ENCODE measurements around the gene TFDP1. TPM values are rescaled to one million over a fixed set of nuclear protein-coding genes. Genes with fewer than 3 reads are reported as not detected.
"Not testable (repeated sequence)": the region's sequence is repeated elsewhere in the genome, so short reads cannot be mapped to it uniquely, and the experiment has no call there.

The TFDP1 gene
- polyA plus RNA-seq, 2 donors = 24.2 to 50.3 TPM

- peaks cover 3 to 31% of the 10 kb centered on the region in 2 donors for H3K36me3 ChIP-seq (ENCODE audit: control insufficient read depth in 2 of 2, insufficient read depth in 2 of 2, low read length in 1 of 2)
- 96 to 98% methylated on average over 5 of the region's 5 CpGs for WGBS, 2 donors
- no peak overlapping the region for H3K4me3 ChIP-seq (ENCODE audit: low read depth in 1 of 2, low read length in 2 of 2)
- H3K9me3 ChIP-seq (ENCODE audit: control insufficient read depth in 2 of 2, insufficient read depth in 1 of 2, low read depth in 1 of 2, low read length in 1 of 2) = no peaks in the 10 kb centered on the region
- no peaks in the 10 kb centered on the region for H3K27me3 ChIP-seq (ENCODE audit: control insufficient read depth in 1 of 2, insufficient read depth in 2 of 2, low read length in 2 of 2)
- H3K27ac ChIP-seq (ENCODE audit: low read depth in 2 of 2, low read length in 1 of 2) = no peak overlapping the region
- peaks cover 0 to 3% of the 10 kb centered on the region in 2 donors for H3K4me1 ChIP-seq (ENCODE audit: control insufficient read depth in 2 of 2, insufficient read depth in 2 of 2, low read length in 1 of 2)
Observed at GRCh38 chr13:113592571-113592970, 8.0 kb downstream of the TFDP1 start.

GRCh38 chr13:113594066-113594821 lies 9.7 kb downstream of the TFDP1 start:
- WGBS, 2 donors = 88 to 90% methylated on average over 18 to 21 of the region's 21 CpGs
- H3K9me3 ChIP-seq (ENCODE audit: control insufficient read depth in 2 of 2, insufficient read depth in 1 of 2, low read depth in 1 of 2, low read length in 1 of 2); H3K27me3 ChIP-seq (ENCODE audit: control insufficient read depth in 1 of 2, insufficient read depth in 2 of 2, low read length in 2 of 2); H3K27ac ChIP-seq (ENCODE audit: low read depth in 2 of 2, low read length in 1 of 2); H3K4me1 ChIP-seq (ENCODE audit: control insufficient read depth in 2 of 2, insufficient read depth in 2 of 2, low read length in 1 of 2); H3K4me3 ChIP-seq (ENCODE audit: low read depth in 1 of 2, low read length in 2 of 2): not testable (repeated sequence)
- H3K36me3 ChIP-seq (ENCODE audit: control insufficient read depth in 2 of 2, insufficient read depth in 2 of 2, low read length in 1 of 2) = peaks cover 9 to 31% of the 10 kb centered on the region in 2 donors

- peaks cover 0 to 3% of the 10 kb centered on the region in 2 donors for H3K4me1 ChIP-seq (ENCODE audit: control insufficient read depth in 2 of 2, insufficient read depth in 2 of 2, low read length in 1 of 2)
- WGBS, 2 donors = 92 to 94% methylated on average over 8 of the region's 8 CpGs
- no peak overlapping the region for H3K27ac ChIP-seq (ENCODE audit: low read depth in 2 of 2, low read length in 1 of 2)
- H3K4me3 ChIP-seq (ENCODE audit: low read depth in 1 of 2, low read length in 2 of 2) = no peak overlapping the region
- H3K27me3 ChIP-seq (ENCODE audit: control insufficient read depth in 1 of 2, insufficient read depth in 2 of 2, low read length in 2 of 2) = no peaks in the 10 kb centered on the region
- H3K9me3 ChIP-seq (ENCODE audit: control insufficient read depth in 2 of 2, insufficient read depth in 1 of 2, low read depth in 1 of 2, low read length in 1 of 2) = no peaks in the 10 kb centered on the region
- peaks cover 9 to 27% of the 10 kb centered on the region in 2 donors for H3K36me3 ChIP-seq (ENCODE audit: control insufficient read depth in 2 of 2, insufficient read depth in 2 of 2, low read length in 1 of 2)
Observed at GRCh38 chr13:113595131-113595530, 10.6 kb downstream of the TFDP1 start.

GRCh38 chr13:113596321-113597200 lies 12.0 kb downstream of the TFDP1 start:
- Histone ChIP-seq H3K4me3 (ENCODE audit: low read depth in 1 of 2, low read length in 2 of 2) (no peak overlapping the region), H3K27me3 (ENCODE audit: control insufficient read depth in 1 of 2, insufficient read depth in 2 of 2, low read length in 2 of 2) (no peaks in the 10 kb centered on the region), H3K36me3 (ENCODE audit: control insufficient read depth in 2 of 2, insufficient read depth in 2 of 2, low read length in 1 of 2) (peaks cover 9 to 34% of the 10 kb centered on the region in 2 donors), H3K27ac (ENCODE audit: low read depth in 2 of 2, low read length in 1 of 2) (no peak overlapping the region), H3K4me1 (ENCODE audit: control insufficient read depth in 2 of 2, insufficient read depth in 2 of 2, low read length in 1 of 2) (peaks cover 0 to 3% of the 10 kb centered on the region in 2 donors), H3K9me3 (ENCODE audit: control insufficient read depth in 2 of 2, insufficient read depth in 1 of 2, low read depth in 1 of 2, low read length in 1 of 2) (no peaks in the 10 kb centered on the region)
- WGBS, 2 donors = 93 to 94% methylated on average over 27 of the region's 27 CpGs

DNA sequence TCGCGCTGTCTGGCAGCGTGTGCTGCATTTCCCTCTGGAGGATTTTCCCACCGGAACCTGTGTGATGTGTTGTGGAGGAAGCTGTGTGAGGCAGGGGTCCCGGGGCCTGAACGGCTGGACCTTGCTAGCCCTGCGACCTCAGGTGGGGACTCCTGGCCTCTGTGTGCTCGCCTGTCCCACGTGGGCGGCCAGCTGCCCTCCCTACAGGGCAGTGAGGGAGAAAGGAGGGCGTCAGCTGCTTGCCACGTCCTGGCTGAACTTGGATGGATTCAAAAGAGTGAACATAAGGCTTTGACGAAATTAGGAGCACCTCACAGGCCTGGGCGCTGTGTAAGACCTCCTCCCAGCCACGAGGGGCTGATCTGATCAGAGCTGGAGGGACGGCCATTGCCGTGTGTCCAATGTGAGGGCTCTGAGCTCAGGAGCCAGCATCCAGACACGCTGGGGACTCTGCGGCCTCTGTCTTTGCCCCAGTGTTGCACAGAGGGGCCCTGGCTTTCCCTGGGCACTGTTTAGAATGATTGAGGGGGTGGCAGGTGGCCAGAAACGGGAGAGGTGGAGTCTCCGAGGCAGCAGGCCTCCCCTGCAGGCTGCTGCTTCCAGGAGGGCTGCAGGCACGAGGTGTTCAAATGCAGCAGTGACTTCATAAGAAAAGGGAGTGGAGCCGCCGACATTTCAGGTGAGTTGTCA lies 13.0 kb downstream of the TFDP1 start:
- Histone ChIP-seq H3K36me3 (ENCODE audit: control insufficient read depth in 2 of 2, insufficient read depth in 2 of 2, low read length in 1 of 2) (peaks cover 9 to 32% of the 10 kb centered on the region in 2 donors), H3K9me3 (ENCODE audit: control insufficient read depth in 2 of 2, insufficient read depth in 1 of 2, low read depth in 1 of 2, low read length in 1 of 2) (no peaks in the 10 kb centered on the region), H3K4me3 (ENCODE audit: low read depth in 1 of 2, low read length in 2 of 2) (no peak overlapping the region), H3K4me1 (ENCODE audit: control insufficient read depth in 2 of 2, insufficient read depth in 2 of 2, low read length in 1 of 2) (peaks cover 0 to 3% of the 10 kb centered on the region in 2 donors), H3K27me3 (ENCODE audit: control insufficient read depth in 1 of 2, insufficient read depth in 2 of 2, low read length in 2 of 2) (no peaks in the 10 kb centered on the region), H3K27ac (ENCODE audit: low read depth in 2 of 2, low read length in 1 of 2) (no peak overlapping the region)
- 89 to 92% methylated on average over 24 of the region's 24 CpGs for WGBS, 2 donors

DNA sequence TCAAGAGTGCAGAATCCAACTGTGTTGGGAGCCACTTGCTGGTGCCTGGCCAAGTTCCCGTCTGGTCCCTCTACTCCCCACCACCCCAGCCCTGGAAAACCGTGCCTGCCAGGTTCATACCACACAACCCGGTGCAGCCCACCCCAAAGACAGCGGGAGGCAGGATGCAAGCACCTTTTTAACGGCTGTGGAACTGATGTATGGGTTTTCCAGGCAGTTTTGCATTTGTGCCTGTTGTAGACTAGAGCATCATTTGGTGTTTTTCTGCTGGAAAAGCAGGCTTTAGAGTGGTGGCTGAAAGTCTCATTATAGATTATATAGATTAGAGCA lies 13.5 kb downstream of the TFDP1 start:
- Histone ChIP-seq H3K9me3 (ENCODE audit: control insufficient read depth in 2 of 2, insufficient read depth in 1 of 2, low read depth in 1 of 2, low read length in 1 of 2) (no peaks in the 10 kb centered on the region), H3K27ac (ENCODE audit: low read depth in 2 of 2, low read length in 1 of 2) (no peak overlapping the region), H3K36me3 (ENCODE audit: control insufficient read depth in 2 of 2, insufficient read depth in 2 of 2, low read length in 1 of 2) (peaks cover 9 to 27% of the 10 kb centered on the region in 2 donors), H3K4me3 (ENCODE audit: low read depth in 1 of 2, low read length in 2 of 2) (no peak overlapping the region), H3K27me3 (ENCODE audit: control insufficient read depth in 1 of 2, insufficient read depth in 2 of 2, low read length in 2 of 2) (no peaks in the 10 kb centered on the region), H3K4me1 (ENCODE audit: control insufficient read depth in 2 of 2, insufficient read depth in 2 of 2, low read length in 1 of 2) (peaks cover 0 to 3% of the 10 kb centered on the region in 2 donors)
- 77 to 95% methylated on average over 5 of the region's 5 CpGs for WGBS, 2 donors

GRCh38 chr13:113598481-113598880 lies 13.9 kb downstream of the TFDP1 start:
- Histone ChIP-seq H3K9me3 (ENCODE audit: control insufficient read depth in 2 of 2, insufficient read depth in 1 of 2, low read depth in 1 of 2, low read length in 1 of 2) (no peaks in the 10 kb centered on the region), H3K36me3 (ENCODE audit: control insufficient read depth in 2 of 2, insufficient read depth in 2 of 2, low read length in 1 of 2) (peaks cover 9 to 25% of the 10 kb centered on the region in 2 donors), H3K27ac (ENCODE audit: low read depth in 2 of 2, low read length in 1 of 2) (no peak overlapping the region), H3K27me3 (ENCODE audit: control insufficient read depth in 1 of 2, insufficient read depth in 2 of 2, low read length in 2 of 2) (no peaks in the 10 kb centered on the region), H3K4me3 (ENCODE audit: low read depth in 1 of 2, low read length in 2 of 2) (no peak overlapping the region), H3K4me1 (ENCODE audit: control insufficient read depth in 2 of 2, insufficient read depth in 2 of 2, low read length in 1 of 2) (peaks cover 0 to 3% of the 10 kb centered on the region in 2 donors)
- WGBS, 2 donors = 95 to 96% methylated on average over 13 of the region's 13 CpGs

DNA sequence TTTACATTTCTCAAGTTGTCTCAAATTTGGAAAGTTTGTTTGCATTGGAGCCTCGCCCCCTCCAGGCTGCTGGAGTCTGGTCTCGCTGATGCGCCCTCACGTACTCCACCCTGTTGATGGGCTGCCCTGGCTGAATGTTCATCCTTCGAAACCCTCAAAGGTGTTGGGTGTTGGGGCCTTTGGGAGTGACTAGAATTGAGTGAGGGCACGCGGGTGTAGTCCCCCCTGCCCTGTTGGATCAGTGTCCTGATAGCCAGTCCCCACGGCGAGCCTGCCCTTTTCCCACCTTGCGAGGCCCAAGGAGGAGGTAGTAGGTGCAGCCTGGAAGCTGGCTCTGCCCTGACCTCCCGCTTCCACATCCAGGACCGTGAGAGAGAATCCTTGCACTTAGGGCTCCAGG lies 14.8 kb downstream of the TFDP1 start:
- H3K27ac ChIP-seq (ENCODE audit: low read depth in 2 of 2, low read length in 1 of 2) = no peak overlapping the region
- WGBS, 2 donors = 95 to 99% methylated on average over 12 of the region's 12 CpGs
- no peak overlapping the region for H3K4me3 ChIP-seq (ENCODE audit: low read depth in 1 of 2, low read length in 2 of 2)
- H3K9me3 ChIP-seq (ENCODE audit: control insufficient read depth in 2 of 2, insufficient read depth in 1 of 2, low read depth in 1 of 2, low read length in 1 of 2) = no peaks in the 10 kb centered on the region
- H3K4me1 ChIP-seq (ENCODE audit: control insufficient read depth in 2 of 2, insufficient read depth in 2 of 2, low read length in 1 of 2) = no peaks in the 10 kb centered on the region
- H3K36me3 ChIP-seq (ENCODE audit: control insufficient read depth in 2 of 2, insufficient read depth in 2 of 2, low read length in 1 of 2) = peaks cover 9 to 25% of the 10 kb centered on the region in 2 donors
- H3K27me3 ChIP-seq (ENCODE audit: control insufficient read depth in 1 of 2, insufficient read depth in 2 of 2, low read length in 2 of 2) = no peaks in the 10 kb centered on the region
